ENCODE measurements around the gene CADM4. TPM values are rescaled to one million over a fixed set of nuclear protein-coding genes. Genes with fewer than 3 reads are reported as not detected.

The CADM4 gene
- total and polyA plus RNA-seq, 2 of the 8 experiments (the other 6 are each of a cell fraction or from before 2014, with no cell fraction given) = 13.5 to 25.0 TPM

DNA sequence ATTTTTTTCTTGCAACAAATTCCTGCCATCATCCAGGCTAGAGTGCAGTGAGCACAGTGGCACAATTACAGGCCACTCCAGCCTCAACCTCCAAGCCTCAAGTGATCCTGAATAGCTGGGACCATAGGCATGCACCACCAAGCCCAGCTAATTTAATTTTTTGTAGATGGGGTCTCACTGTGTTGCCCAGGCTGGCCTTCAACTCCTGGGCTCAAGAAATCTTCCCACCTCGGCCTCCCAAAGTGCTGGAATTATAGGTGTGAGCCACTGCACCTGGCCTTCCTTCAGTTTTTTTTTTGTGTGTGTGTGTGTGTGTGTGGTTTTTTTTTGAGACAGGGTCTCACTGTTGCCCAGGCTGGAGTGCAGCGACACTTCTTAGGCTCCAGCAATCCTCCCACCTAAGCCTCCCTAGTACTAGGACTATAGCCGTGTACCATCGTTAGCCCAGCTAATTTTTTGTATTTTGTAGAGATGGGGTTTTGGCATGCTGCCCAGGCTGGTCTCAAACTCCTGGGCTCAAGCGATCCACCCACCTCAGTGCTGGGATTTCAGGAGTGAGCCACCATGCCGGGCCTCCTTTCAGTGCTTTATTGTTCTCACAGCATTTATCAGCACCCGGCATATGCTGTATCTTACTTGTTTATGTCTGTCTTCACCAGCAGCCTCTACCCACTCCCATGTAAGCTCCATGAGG lies 33.6 kb downstream of the CADM4 start:
- Histone ChIP-seq H4K5ac (ENCODE audit: insufficient read length, low read depth, low read length) (no peak overlapping the region), H3K56ac (replicated peaks; ENCODE audit: insufficient read length, low read depth, low read length) (no peak overlapping the region), H3K4me3 (ENCODE audit: extremely low read depth in 1 of 4, insufficient read depth in 2 of 4, low read depth in 3 of 4, low read length in 4 of 4) (no peak overlapping the region), H3K4ac (replicated peaks; ENCODE audit: insufficient read length, low read depth, low read length) (no peak overlapping the region), H3K9ac (replicated peaks in 1 of 4; ENCODE audit: extremely low read depth in 1 of 4, low read depth in 3 of 4, low read length in 3 of 4) (no peak overlapping the region), H2BK20ac (ENCODE audit: low read length) (no peak overlapping the region), H3K79me1 (ENCODE audit: low read depth, low read length) (no peaks in the 10 kb centered on the region), H3K18ac (ENCODE audit: extremely low read depth, low read length) (no peak overlapping the region), H3K4me2 (ENCODE audit: insufficient read depth in 1 of 2, low read depth in 2 of 2, low read length in 2 of 2) (no peak overlapping the region), H3K27ac (ENCODE audit: low read depth, low read length) (no peak overlapping the region), H4K8ac (ENCODE audit: extremely low read depth, insufficient read depth, low read length) (no peak overlapping the region), H2BK120ac (replicated peaks; ENCODE audit: low read depth, low read length) (no peak overlapping the region), H3K4me1 (replicated peaks in 1 of 4; ENCODE audit: control insufficient read depth in 3 of 4, insufficient read depth in 4 of 4, low read length in 3 of 4) (no peaks in the 10 kb centered on the region), H3K27me3 (replicated peaks in 1 of 4; ENCODE audit: control insufficient read depth in 3 of 4, extremely low read depth in 1 of 4, insufficient read depth in 3 of 4, low read length in 3 of 4) (no peaks in the 10 kb centered on the region), H3K79me2 (ENCODE audit: control insufficient read depth in 1 of 2, insufficient read depth in 2 of 2, low read length in 2 of 2) (no peaks in the 10 kb centered on the region), H3K14ac (ENCODE audit: insufficient read length) (no peak overlapping the region), H2AK5ac (ENCODE audit: low read depth, low read length) (no peak overlapping the region), H3K23ac (ENCODE audit: insufficient read length) (no peak overlapping the region), H2AFZ (ENCODE audit: low read length) (no peak overlapping the region), H2BK5ac (ENCODE audit: low read depth, low read length) (no peak overlapping the region), H3K36me3 (ENCODE audit: control insufficient read depth in 2 of 4, insufficient read depth in 4 of 4, low read length in 3 of 4) (peaks cover 0 to 3% (median 0%) of the 10 kb centered on the region in 4 experiments; a peak in 4 of 8 replicates), H3K23me2 (ENCODE audit: low read depth, low read length) (no peaks in the 10 kb centered on the region; the same call in 1 of the 2 replicates), H4K91ac (replicated peaks; ENCODE audit: insufficient read length, low read length) (no peak overlapping the region), H4K20me1 (replicated peaks in 1 of 2; ENCODE audit: control insufficient read depth in 1 of 2, insufficient read depth in 2 of 2, low read length in 2 of 2) (peaks cover 0 to 7% of the 10 kb centered on the region in 2 experiments), H2BK12ac (ENCODE audit: low read depth, low read length) (no peak overlapping the region), H3K9me3 (ENCODE audit: insufficient read depth in 2 of 2, low read depth in 1 of 2, low read length in 1 of 2) (no peaks in the 10 kb centered on the region), H2BK15ac (ENCODE audit: low read length) (no peak overlapping the region)
- WGBS, 2 experiments (ENCODE audit: extremely low coverage in 1 of 2, insufficient coverage in 1 of 2, insufficient read length in 1 of 2, insufficient replicate concordance in 2 of 2, low coverage in 1 of 2, low lambda C conversion rate in 2 of 2, missing lambda C conversion rate in 1 of 2) = 88% methylated on average over 7 of the region's 7 CpGs; no CpG with 5 or more reads in 1 of the 2 experiments
- POLR2A ChIA-PET (ENCODE audit: partially characterized antibody) = interaction anchor here (1.3 to 3.4 kb wide), 3 partner anchors 9 to 17 kb away, joined by 5 to 17 read pairs (median 5); partner anchors contain the start of genes IRGQ and ZNF576
- no peak for DNase-seq (ENCODE audit: low read depth in 1 of 2, low spot score in 2 of 2)
- no peak for FAIRE-seq
- CTCF ChIA-PET (ENCODE audit: partially characterized antibody) = interaction anchor here (0.6 to 2.1 kb wide), 8 partner anchors 9 to 70 kb away, joined by 3 to 9 read pairs (median 4); partner anchors contain the start of genes IRGQ and ZNF576
